Measurements from ENCODE around the gene TAB2. TPM values are rescaled to one million over a fixed set of nuclear protein-coding genes. Genes with fewer than 3 reads are reported as not detected.

TAB2 gene
- total RNA-seq, 1 experiment from 2014 or later = 38.1 TPM

DNA sequence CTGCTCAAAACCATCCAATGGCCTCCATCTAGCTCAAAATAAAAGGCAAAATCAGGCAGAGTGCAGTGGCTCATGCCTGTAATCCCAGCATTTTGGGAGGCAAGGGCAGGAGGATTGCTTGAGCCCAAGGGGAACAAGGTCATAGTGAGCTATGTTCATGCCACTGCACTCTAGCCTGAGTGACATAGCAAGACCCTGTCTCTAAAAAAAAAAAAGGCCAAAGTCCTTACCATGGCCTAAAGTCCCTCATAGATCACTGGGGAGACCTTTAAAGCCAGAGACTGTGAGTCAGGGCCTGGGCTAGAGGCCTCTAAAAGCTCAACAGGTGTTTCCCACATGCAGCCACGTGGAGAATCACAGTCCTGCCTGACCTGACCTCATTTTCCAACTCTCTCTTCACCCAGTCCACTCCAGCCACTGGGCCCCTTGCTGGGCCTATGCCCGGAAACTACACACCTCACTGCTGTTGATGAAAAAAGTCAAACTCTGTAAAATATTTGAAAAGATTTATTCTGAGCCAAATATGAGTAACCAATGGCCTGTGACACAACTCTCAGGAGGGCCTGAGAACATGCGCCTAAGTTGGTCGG lies 28.2 kb upstream of the TAB2 start:
- Mint-ChIP-seq H3K9me3 (ENCODE audit: low read depth, unreplicated experiment) (no peaks in the 10 kb centered on the region), H3K27me3 (ENCODE audit: unreplicated experiment) (no peaks in the 10 kb centered on the region), H3K4me1 (ENCODE audit: low read depth, unreplicated experiment) (no peaks in the 10 kb centered on the region), H3K27ac (ENCODE audit: unreplicated experiment) (no peak overlapping the region), H3K36me3 (ENCODE audit: insufficient read depth, unreplicated experiment) (no peaks in the 10 kb centered on the region), H3K4me3 (ENCODE audit: low read depth, unreplicated experiment) (no peak overlapping the region)
- intact Hi-C loops (cut with micrococcal nuclease; ENCODE audit: unreplicated experiment) = no loop called here
- CTCF ChIA-PET = no interaction called here
- no TSS peak for BruUV-seq (replicated peaks)
- no peak for DNase-seq
- TF ChIP-seq, protein P1, sequence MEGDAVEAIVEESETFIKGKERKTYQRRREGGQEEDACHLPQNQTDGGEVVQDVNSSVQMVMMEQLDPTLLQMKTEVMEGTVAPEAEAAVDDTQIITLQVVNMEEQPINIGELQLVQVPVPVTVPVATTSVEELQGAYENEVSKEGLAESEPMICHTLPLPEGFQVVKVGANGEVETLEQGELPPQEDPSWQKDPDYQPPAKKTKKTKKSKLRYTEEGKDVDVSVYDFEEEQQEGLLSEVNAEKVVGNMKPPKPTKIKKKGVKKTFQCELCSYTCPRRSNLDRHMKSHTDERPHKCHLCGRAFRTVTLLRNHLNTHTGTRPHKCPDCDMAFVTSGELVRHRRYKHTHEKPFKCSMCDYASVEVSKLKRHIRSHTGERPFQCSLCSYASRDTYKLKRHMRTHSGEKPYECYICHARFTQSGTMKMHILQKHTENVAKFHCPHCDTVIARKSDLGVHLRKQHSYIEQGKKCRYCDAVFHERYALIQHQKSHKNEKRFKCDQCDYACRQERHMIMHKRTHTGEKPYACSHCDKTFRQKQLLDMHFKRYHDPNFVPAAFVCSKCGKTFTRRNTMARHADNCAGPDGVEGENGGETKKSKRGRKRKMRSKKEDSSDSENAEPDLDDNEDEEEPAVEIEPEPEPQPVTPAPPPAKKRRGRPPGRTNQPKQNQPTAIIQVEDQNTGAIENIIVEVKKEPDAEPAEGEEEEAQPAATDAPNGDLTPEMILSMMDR (IDR thresholded peaks at IDR 0.05; ENCODE audit: unreplicated experiment) = no peak

DNA sequence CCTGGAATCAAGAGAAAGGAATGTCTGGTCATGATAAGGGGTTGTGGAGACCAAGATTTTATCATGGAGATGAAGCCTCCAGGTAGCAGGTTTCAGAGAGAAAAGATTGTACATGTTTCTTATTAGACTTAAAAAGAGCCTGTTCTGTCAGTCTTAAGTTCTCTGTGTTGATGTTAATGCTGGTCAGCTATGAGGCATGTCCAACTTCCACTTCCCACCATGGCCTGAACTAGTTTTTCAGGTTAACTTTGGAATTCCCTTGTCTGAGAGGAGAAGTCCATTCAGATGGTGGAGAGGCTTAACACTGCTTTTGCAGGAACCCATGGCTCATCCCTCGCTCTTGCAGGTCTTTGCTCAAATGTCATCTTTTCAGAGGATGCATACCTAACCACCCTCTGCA lies 27.5 kb upstream of the TAB2 start:
- H3K9me3 Mint-ChIP-seq (ENCODE audit: low read depth, unreplicated experiment) = no peaks in the 10 kb centered on the region
- no TSS peak for BruUV-seq (replicated peaks)
- intact Hi-C loops (cut with micrococcal nuclease; ENCODE audit: unreplicated experiment) = no loop called here
- CTCF ChIA-PET = no interaction called here
- TF ChIP-seq, protein P1 (IDR thresholded peaks at IDR 0.05; ENCODE audit: unreplicated experiment) = no peak
- no peaks in the 10 kb centered on the region for H3K4me1 Mint-ChIP-seq (ENCODE audit: low read depth, unreplicated experiment)
- H3K27me3 Mint-ChIP-seq (ENCODE audit: unreplicated experiment) = no peaks in the 10 kb centered on the region
- no peak overlapping the region for H3K27ac Mint-ChIP-seq (ENCODE audit: unreplicated experiment)
- no peak for DNase-seq
- no peak overlapping the region for H3K4me3 Mint-ChIP-seq (ENCODE audit: low read depth, unreplicated experiment)
- H3K36me3 Mint-ChIP-seq (ENCODE audit: insufficient read depth, unreplicated experiment) = no peaks in the 10 kb centered on the region

DNA sequence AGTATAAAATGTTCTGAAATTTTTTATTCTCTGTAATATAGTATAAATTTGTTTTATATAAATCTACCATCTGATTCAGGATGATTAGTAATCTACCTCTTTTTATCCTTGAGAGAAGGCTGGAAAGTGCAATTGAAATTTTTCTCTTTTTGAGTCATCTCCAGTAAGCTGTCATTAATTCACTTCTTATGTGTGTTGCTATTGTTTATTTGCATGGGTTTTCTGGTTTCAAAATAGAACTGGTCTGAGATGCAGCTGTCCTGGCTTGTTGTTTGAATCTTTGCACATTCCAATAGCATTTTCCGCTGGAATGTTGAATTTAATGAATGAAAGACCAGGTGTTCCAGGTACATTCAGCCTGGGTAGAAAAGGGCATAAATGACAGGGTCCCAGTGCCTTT lies 24.3 kb upstream of the TAB2 start:
- Mint-ChIP-seq H3K27ac (ENCODE audit: unreplicated experiment) (no peak overlapping the region), H3K4me1 (ENCODE audit: low read depth, unreplicated experiment) (no peaks in the 10 kb centered on the region), H3K4me3 (ENCODE audit: low read depth, unreplicated experiment) (no peak overlapping the region), H3K9me3 (ENCODE audit: low read depth, unreplicated experiment) (no peaks in the 10 kb centered on the region), H3K36me3 (ENCODE audit: insufficient read depth, unreplicated experiment) (no peaks in the 10 kb centered on the region), H3K27me3 (ENCODE audit: unreplicated experiment) (no peaks in the 10 kb centered on the region)
- intact Hi-C loops (cut with micrococcal nuclease; ENCODE audit: unreplicated experiment) = no loop called here
- BruUV-seq (replicated peaks) = no TSS peak
- DNase-seq = no peak
- TF ChIP-seq, protein P1 (IDR thresholded peaks at IDR 0.05; ENCODE audit: unreplicated experiment) = no peak
- CTCF ChIA-PET = no interaction called here

DNA sequence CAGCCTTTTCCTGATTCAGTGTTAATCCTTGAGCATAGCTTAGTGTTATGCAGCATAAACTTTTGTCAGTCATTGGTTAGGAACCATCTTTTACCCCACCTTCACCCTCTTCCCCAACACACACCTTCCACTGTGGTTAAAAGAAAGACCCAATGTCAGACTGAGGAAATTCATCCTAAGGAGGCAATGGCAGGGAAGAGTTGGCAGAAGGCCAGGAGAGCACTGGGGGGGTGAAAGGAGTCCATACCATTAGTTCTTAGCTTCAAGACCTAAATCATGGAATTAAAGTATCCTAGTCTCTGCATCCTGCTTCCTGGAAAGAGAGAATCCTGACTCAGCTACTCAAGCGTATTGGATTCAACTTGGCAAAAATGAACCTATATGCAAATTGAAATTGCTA lies 16.9 kb upstream of the TAB2 start:
- H3K9me3 Mint-ChIP-seq (ENCODE audit: low read depth, unreplicated experiment) = no peaks in the 10 kb centered on the region
- H3K4me3 Mint-ChIP-seq (ENCODE audit: low read depth, unreplicated experiment) = no peak overlapping the region
- CTCF ChIA-PET = no interaction called here

More for the DNA sequence above, 16.9 kb upstream of the TAB2 start:
- no peaks in the 10 kb centered on the region for H3K4me1 Mint-ChIP-seq (ENCODE audit: low read depth, unreplicated experiment)
- H3K36me3 Mint-ChIP-seq (ENCODE audit: insufficient read depth, unreplicated experiment) = no peaks in the 10 kb centered on the region
- no peak overlapping the region for H3K27ac Mint-ChIP-seq (ENCODE audit: unreplicated experiment)
- no TSS peak for BruUV-seq (replicated peaks)
- no peaks in the 10 kb centered on the region for H3K27me3 Mint-ChIP-seq (ENCODE audit: unreplicated experiment)
- TF ChIP-seq, protein P1 (IDR thresholded peaks at IDR 0.05; ENCODE audit: unreplicated experiment) = no peak
- intact Hi-C loops (cut with micrococcal nuclease; ENCODE audit: unreplicated experiment) = no loop called here
- no peak for DNase-seq

Measured in Calu3 (cell line).